Measurements from ENCODE around the gene DEPDC1B.

DEPDC1B gene

GRCh38 chr5:60551250-60551649 is 148.7 kb downstream of the DEPDC1B start:
- WGBS, 2 donors (ENCODE audit: extremely low coverage in 2 of 2, insufficient read length in 2 of 2, insufficient replicate concordance in 1 of 2): no CpG with 5 or more reads among the region's 1 CpG
- no peaks in the 10 kb centered on the region for H3K27me3 ChIP-seq (ENCODE audit: control insufficient read depth in 3 of 3, insufficient read depth in 3 of 3, low read depth in 1 of 3, low read length in 3 of 3)
- H3K27ac ChIP-seq (replicated peaks; ENCODE audit: low read length): no peak overlapping the region
- no peak overlapping the region for H3K4ac ChIP-seq (ENCODE audit: low read length)
- no peak overlapping the region for H2BK5ac ChIP-seq (ENCODE audit: low read length)
- H3K23ac ChIP-seq (ENCODE audit: low read depth, low read length, poor library complexity): no peak overlapping the region
- H4K91ac ChIP-seq (ENCODE audit: low read depth, low read length, poor library complexity): no peak overlapping the region
- no peak overlapping the region for H4K8ac ChIP-seq (ENCODE audit: low read depth, low read length)
- no peak overlapping the region for H3K18ac ChIP-seq (ENCODE audit: low read length)
- H2AK5ac ChIP-seq (ENCODE audit: low read depth, low read length): no peak overlapping the region
- no peak for DNase-seq (ENCODE audit: low spot score)
- H3K4me1 ChIP-seq (ENCODE audit: control insufficient read depth in 2 of 2, insufficient read depth in 1 of 2, low read depth in 1 of 2, low read length in 2 of 2): no peaks in the 10 kb centered on the region
- H2BK12ac ChIP-seq (ENCODE audit: low read length): no peak overlapping the region
- H2AFZ ChIP-seq (ENCODE audit: low read length): no peak overlapping the region
- H3K9me3 ChIP-seq (replicated peaks in 1 of 2; ENCODE audit: control insufficient read depth in 2 of 2, insufficient read depth in 1 of 2, low read depth in 1 of 2, low read length in 2 of 2): peaks cover 0 to 2% of the 10 kb centered on the region in 2 donors
- H3K79me1 ChIP-seq (ENCODE audit: low read depth, low read length): no peaks in the 10 kb centered on the region
- no peak overlapping the region for H3K4me2 ChIP-seq (ENCODE audit: insufficient read depth, low read length, poor library complexity, severe bottlenecking)
- no peaks in the 10 kb centered on the region for H3K36me3 ChIP-seq (replicated peaks in 1 of 2; ENCODE audit: control insufficient read depth in 2 of 2, insufficient read depth in 2 of 2, low read length in 2 of 2)
- no peak overlapping the region for H3K14ac ChIP-seq (ENCODE audit: low read length)
- no peak overlapping the region for H3K4me3 ChIP-seq (ENCODE audit: low read length in 2 of 2)
- no peak overlapping the region for H2BK15ac ChIP-seq (ENCODE audit: low read length)
- no peak overlapping the region for H2BK120ac ChIP-seq (ENCODE audit: low read depth, low read length)
- H3K9ac ChIP-seq (ENCODE audit: low read depth, low read length, poor library complexity): no peak overlapping the region

- H3K4me2 ChIP-seq (ENCODE audit: insufficient read depth, low read length, poor library complexity, severe bottlenecking): no peak overlapping the region
- H3K4me3 ChIP-seq (ENCODE audit: low read length in 2 of 2): no peak overlapping the region
- no peak overlapping the region for H3K9ac ChIP-seq (ENCODE audit: low read depth, low read length, poor library complexity)
- no peak for DNase-seq (ENCODE audit: low spot score)
- H2AFZ ChIP-seq (ENCODE audit: low read length): no peak overlapping the region
- no peak overlapping the region for H3K23ac ChIP-seq (ENCODE audit: low read depth, low read length, poor library complexity)
- H3K14ac ChIP-seq (ENCODE audit: low read length): no peak overlapping the region
- H4K8ac ChIP-seq (ENCODE audit: low read depth, low read length): no peak overlapping the region
- H3K36me3 ChIP-seq (replicated peaks in 1 of 2; ENCODE audit: control insufficient read depth in 2 of 2, insufficient read depth in 2 of 2, low read length in 2 of 2): no peaks in the 10 kb centered on the region
- WGBS, 2 donors (ENCODE audit: extremely low coverage in 2 of 2, insufficient read length in 2 of 2, insufficient replicate concordance in 1 of 2): no CpG with 5 or more reads among the region's 1 CpG
- H3K27me3 ChIP-seq (ENCODE audit: control insufficient read depth in 3 of 3, insufficient read depth in 3 of 3, low read depth in 1 of 3, low read length in 3 of 3): no peaks in the 10 kb centered on the region
- no peak overlapping the region for H3K18ac ChIP-seq (ENCODE audit: low read length)
- H3K9me3 ChIP-seq (replicated peaks in 1 of 2; ENCODE audit: control insufficient read depth in 2 of 2, insufficient read depth in 1 of 2, low read depth in 1 of 2, low read length in 2 of 2): peaks cover 0 to 2% of the 10 kb centered on the region in 2 donors
- H3K27ac ChIP-seq (replicated peaks; ENCODE audit: low read length): no peak overlapping the region
- no peak overlapping the region for H2BK15ac ChIP-seq (ENCODE audit: low read length)
- no peak overlapping the region for H2BK120ac ChIP-seq (ENCODE audit: low read depth, low read length)
- no peaks in the 10 kb centered on the region for H3K4me1 ChIP-seq (ENCODE audit: control insufficient read depth in 2 of 2, insufficient read depth in 1 of 2, low read depth in 1 of 2, low read length in 2 of 2)
- H4K91ac ChIP-seq (ENCODE audit: low read depth, low read length, poor library complexity): no peak overlapping the region
- H2AK5ac ChIP-seq (ENCODE audit: low read depth, low read length): no peak overlapping the region
- H3K79me1 ChIP-seq (ENCODE audit: low read depth, low read length): no peaks in the 10 kb centered on the region
- no peak overlapping the region for H3K4ac ChIP-seq (ENCODE audit: low read length)
- H2BK12ac ChIP-seq (ENCODE audit: low read length): no peak overlapping the region
- no peak overlapping the region for H2BK5ac ChIP-seq (ENCODE audit: low read length)
These were observed 149.7 kb downstream of the DEPDC1B start for GRCh38 chr5:60550311-60550710.

- Histone ChIP-seq H3K4me1 (ENCODE audit: control insufficient read depth in 2 of 2, insufficient read depth in 1 of 2, low read depth in 1 of 2, low read length in 2 of 2) (no peaks in the 10 kb centered on the region), H4K8ac (ENCODE audit: low read depth, low read length) (no peak overlapping the region), H3K36me3 (replicated peaks in 1 of 2; ENCODE audit: control insufficient read depth in 2 of 2, insufficient read depth in 2 of 2, low read length in 2 of 2) (no peaks in the 10 kb centered on the region), H3K4me2 (ENCODE audit: insufficient read depth, low read length, poor library complexity, severe bottlenecking) (no peak overlapping the region), H4K91ac (ENCODE audit: low read depth, low read length, poor library complexity) (no peak overlapping the region), H3K4ac (ENCODE audit: low read length) (no peak overlapping the region), H3K9me3 (replicated peaks in 1 of 2; ENCODE audit: control insufficient read depth in 2 of 2, insufficient read depth in 1 of 2, low read depth in 1 of 2, low read length in 2 of 2) (peaks cover 0 to 2% of the 10 kb centered on the region in 2 donors), H3K27ac (replicated peaks; ENCODE audit: low read length) (no peak overlapping the region), H2AK5ac (ENCODE audit: low read depth, low read length) (no peak overlapping the region), H3K23ac (ENCODE audit: low read depth, low read length, poor library complexity) (no peak overlapping the region), H2BK5ac (ENCODE audit: low read length) (no peak overlapping the region), H2BK15ac (ENCODE audit: low read length) (no peak overlapping the region), H3K14ac (ENCODE audit: low read length) (no peak overlapping the region), H2BK12ac (ENCODE audit: low read length) (no peak overlapping the region), H3K27me3 (ENCODE audit: control insufficient read depth in 3 of 3, insufficient read depth in 3 of 3, low read depth in 1 of 3, low read length in 3 of 3) (no peaks in the 10 kb centered on the region), H2BK120ac (ENCODE audit: low read depth, low read length) (no peak overlapping the region), H3K9ac (ENCODE audit: low read depth, low read length, poor library complexity) (no peak overlapping the region), H3K18ac (ENCODE audit: low read length) (no peak overlapping the region), H3K4me3 (ENCODE audit: low read length in 2 of 2) (no peak overlapping the region), H3K79me1 (ENCODE audit: low read depth, low read length) (no peaks in the 10 kb centered on the region), H2AFZ (ENCODE audit: low read length) (no peak overlapping the region)
- no CpG with 5 or more reads among the region's 3 CpGs for WGBS, 2 donors (ENCODE audit: extremely low coverage in 2 of 2, insufficient read length in 2 of 2, insufficient replicate concordance in 1 of 2)
- DNase-seq (ENCODE audit: low spot score): no peak
These were observed 150.1 kb downstream of the DEPDC1B start for GRCh38 chr5:60549841-60550240.

Data from neuronal stem cell (in vitro differentiated cells).